Measurements from ENCODE around the gene LYZL1. TPM values are rescaled to one million over a fixed set of nuclear protein-coding genes. Genes with fewer than 3 reads are reported as not detected.
A peak's percentile ranks its signal among the peaks of the same experiment; 100 is the strongest.

Gene LYZL1
- total and polyA plus RNA-seq, 2 of the 8 experiments (the other 6 are each of a cell fraction or from before 2014, with no cell fraction given): not detected

- Histone ChIP-seq H2BK15ac (ENCODE audit: low read length) (no peak overlapping the region), H3K4me1 (replicated peaks in 1 of 4; ENCODE audit: control insufficient read depth in 3 of 4, insufficient read depth in 4 of 4, low read length in 3 of 4) (peaks cover 0 to 3% (median 0%) of the 10 kb centered on the region in 4 experiments; a peak in 2 of 7 replicates), H2BK5ac (ENCODE audit: low read depth, low read length) (no peak overlapping the region), H3K9ac (replicated peaks in 1 of 4; ENCODE audit: extremely low read depth in 1 of 4, low read depth in 3 of 4, low read length in 3 of 4) (no peak overlapping the region), H4K8ac (ENCODE audit: extremely low read depth, insufficient read depth, low read length) (no peak overlapping the region), H3K18ac (ENCODE audit: extremely low read depth, low read length) (no peak overlapping the region), H4K91ac (replicated peaks; ENCODE audit: insufficient read length, low read length) (no peak overlapping the region), H3K4me2 (ENCODE audit: insufficient read depth in 1 of 2, low read depth in 2 of 2, low read length in 2 of 2) (no peak overlapping the region), H3K27ac (ENCODE audit: low read depth, low read length) (no peak overlapping the region), H2AK5ac (ENCODE audit: low read depth, low read length) (no peak overlapping the region), H2AFZ (ENCODE audit: low read length) (0 out of 2 replicates have a peak overlapping the region, but pooled peaks have one; percentile 28), H2BK20ac (ENCODE audit: low read length) (no peak overlapping the region), H4K20me1 (replicated peaks in 1 of 2; ENCODE audit: control insufficient read depth in 1 of 2, insufficient read depth in 2 of 2, low read length in 2 of 2) (no peaks in the 10 kb centered on the region), H3K27me3 (replicated peaks in 1 of 4; ENCODE audit: control insufficient read depth in 3 of 4, extremely low read depth in 1 of 4, insufficient read depth in 3 of 4, low read length in 3 of 4) (no peaks in the 10 kb centered on the region; a peak in 2 of 7 replicates), H3K23me2 (ENCODE audit: low read depth, low read length) (0 out of 2 replicates have a peak, but pooled peaks cover 3% of the 10 kb centered on the region), H3K4ac (replicated peaks; ENCODE audit: insufficient read length, low read depth, low read length) (no peak overlapping the region), H3K9me3 (ENCODE audit: insufficient read depth in 2 of 2, low read depth in 1 of 2, low read length in 1 of 2) (no peaks in the 10 kb centered on the region), H3K14ac (ENCODE audit: insufficient read length) (no peak overlapping the region), H3K36me3 (ENCODE audit: control insufficient read depth in 2 of 4, insufficient read depth in 4 of 4, low read length in 3 of 4) (no peaks in the 10 kb centered on the region), H3K79me1 (ENCODE audit: low read depth, low read length) (no peaks in the 10 kb centered on the region), H2BK120ac (replicated peaks; ENCODE audit: low read depth, low read length) (no peak overlapping the region), H2BK12ac (ENCODE audit: low read depth, low read length) (no peak overlapping the region), H4K5ac (ENCODE audit: insufficient read length, low read depth, low read length) (no peak overlapping the region), H3K23ac (ENCODE audit: insufficient read length) (no peak overlapping the region), H3K56ac (replicated peaks; ENCODE audit: insufficient read length, low read depth, low read length) (no peak overlapping the region), H3K79me2 (ENCODE audit: control insufficient read depth in 1 of 2, insufficient read depth in 2 of 2, low read length in 2 of 2) (no peaks in the 10 kb centered on the region), H3K4me3 (ENCODE audit: extremely low read depth in 1 of 4, insufficient read depth in 2 of 4, low read depth in 3 of 4, low read length in 4 of 4) (no peak overlapping the region)
- POLR2A ChIA-PET (ENCODE audit: partially characterized antibody): no interaction called here
- CTCF ChIA-PET (ENCODE audit: partially characterized antibody): interaction anchor here (1.2 to 2.3 kb wide), 2 partner anchors 19 to 383 kb away, joined by 4 to 7 read pairs; no protein-coding TSS in a partner anchor
- 93% methylated on average over 5 of the region's 5 CpGs; no CpG with 5 or more reads in 1 of the 2 experiments for WGBS, 2 experiments (ENCODE audit: extremely low coverage in 1 of 2, insufficient coverage in 1 of 2, insufficient read length in 1 of 2, insufficient replicate concordance in 2 of 2, low coverage in 1 of 2, low lambda C conversion rate in 2 of 2, missing lambda C conversion rate in 1 of 2)
- no peak for DNase-seq (ENCODE audit: low read depth in 1 of 2, low spot score in 2 of 2)
- FAIRE-seq: no peak
- TF ChIP-seq SRF (IDR thresholded peaks at IDR 0.05; ENCODE audit: low read depth, low read length) (no peak), USF2 (IDR thresholded peaks at IDR 0.05; ENCODE audit: low read length) (no peak), EGR1 (IDR thresholded peaks at IDR 0.05; ENCODE audit: borderline replicate concordance, low read depth, low read length) (no peak), CHD2 (IDR thresholded peaks at IDR 0.05; ENCODE audit: low read length) (no peak)
Observed at GRCh38 chr10:29322918-29323317, 34.0 kb downstream of the LYZL1 start.

Data from H1 (cell line).